ENCODE data around the gene ADAM12. TPM values are rescaled to one million over a fixed set of nuclear protein-coding genes. Genes with fewer than 3 reads are reported as not detected.
"Not testable (repeated sequence)": the region's sequence is repeated elsewhere in the genome, so short reads cannot be mapped to it uniquely, and the experiment has no call there.

Gene ADAM12
- total RNA-seq, 1 donor from 2014 or later = 82.4 TPM

GRCh38 chr10:126349101-126349500, 39.2 kb downstream of the ADAM12 start:
- H3K36me3 Mint-ChIP-seq (ENCODE audit: low read depth) = peaks cover 40% of the 10 kb centered on the region
- TF ChIP-seq, protein P1, sequence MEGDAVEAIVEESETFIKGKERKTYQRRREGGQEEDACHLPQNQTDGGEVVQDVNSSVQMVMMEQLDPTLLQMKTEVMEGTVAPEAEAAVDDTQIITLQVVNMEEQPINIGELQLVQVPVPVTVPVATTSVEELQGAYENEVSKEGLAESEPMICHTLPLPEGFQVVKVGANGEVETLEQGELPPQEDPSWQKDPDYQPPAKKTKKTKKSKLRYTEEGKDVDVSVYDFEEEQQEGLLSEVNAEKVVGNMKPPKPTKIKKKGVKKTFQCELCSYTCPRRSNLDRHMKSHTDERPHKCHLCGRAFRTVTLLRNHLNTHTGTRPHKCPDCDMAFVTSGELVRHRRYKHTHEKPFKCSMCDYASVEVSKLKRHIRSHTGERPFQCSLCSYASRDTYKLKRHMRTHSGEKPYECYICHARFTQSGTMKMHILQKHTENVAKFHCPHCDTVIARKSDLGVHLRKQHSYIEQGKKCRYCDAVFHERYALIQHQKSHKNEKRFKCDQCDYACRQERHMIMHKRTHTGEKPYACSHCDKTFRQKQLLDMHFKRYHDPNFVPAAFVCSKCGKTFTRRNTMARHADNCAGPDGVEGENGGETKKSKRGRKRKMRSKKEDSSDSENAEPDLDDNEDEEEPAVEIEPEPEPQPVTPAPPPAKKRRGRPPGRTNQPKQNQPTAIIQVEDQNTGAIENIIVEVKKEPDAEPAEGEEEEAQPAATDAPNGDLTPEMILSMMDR (conservative IDR thresholded peaks at IDR 0.05) = no peak
- H3K9me3 Mint-ChIP-seq = peaks cover 13% of the 10 kb centered on the region
- no peak for DNase-seq (ENCODE audit: low read depth, low spot score)
- H3K4me3 Mint-ChIP-seq = peak overlapping the region; percentile 31
- H3K27ac Mint-ChIP-seq (ENCODE audit: unreplicated experiment) = no peak overlapping the region
- H3K4me1 Mint-ChIP-seq = peaks cover 46% of the 10 kb centered on the region
- no peaks in the 10 kb centered on the region for H3K27me3 Mint-ChIP-seq (ENCODE audit: low read depth)

DNA sequence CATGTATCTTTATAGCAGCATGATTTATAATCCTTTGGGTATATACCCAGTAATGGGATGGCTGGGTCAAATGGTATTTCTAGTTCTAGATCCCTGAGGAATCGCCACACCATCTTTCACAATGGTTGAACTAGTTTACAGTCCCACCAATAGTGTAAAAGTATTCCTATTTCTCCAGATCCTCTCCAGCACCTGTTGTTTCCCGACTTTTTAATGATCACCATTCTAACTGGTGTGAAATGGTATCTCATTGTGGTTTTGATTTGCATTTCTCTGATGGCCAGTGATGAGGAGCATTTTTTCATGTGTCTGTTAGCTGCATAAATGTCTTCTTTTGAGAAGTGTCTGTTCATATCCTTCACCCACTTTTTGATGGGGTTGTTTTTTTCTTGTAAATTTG, 44.8 kb downstream of the ADAM12 start:
- Mint-ChIP-seq H3K9me3 (peaks cover 11% of the 10 kb centered on the region), H3K36me3 (ENCODE audit: low read depth) (peaks cover 36% of the 10 kb centered on the region)
- H3K27ac Mint-ChIP-seq (ENCODE audit: unreplicated experiment); DNase-seq (ENCODE audit: low read depth, low spot score); H3K4me3 Mint-ChIP-seq; H3K4me1 Mint-ChIP-seq; H3K27me3 Mint-ChIP-seq (ENCODE audit: low read depth): not testable (repeated sequence)

- H3K36me3 Mint-ChIP-seq (ENCODE audit: low read depth) = peaks cover 31% of the 10 kb centered on the region
- H3K27me3 Mint-ChIP-seq (ENCODE audit: low read depth) = no peaks in the 10 kb centered on the region
- no peak for DNase-seq (ENCODE audit: low read depth, low spot score)
- peaks cover under 1% of the 10 kb centered on the region for H3K4me1 Mint-ChIP-seq
- peaks cover 11% of the 10 kb centered on the region for H3K9me3 Mint-ChIP-seq
- H3K27ac Mint-ChIP-seq (ENCODE audit: unreplicated experiment) = no peak overlapping the region
- no peak overlapping the region for H3K4me3 Mint-ChIP-seq
- TF ChIP-seq, protein P1 (conservative IDR thresholded peaks at IDR 0.05) = no peak
Observed at GRCh38 chr10:126342680-126343079, 45.6 kb downstream of the ADAM12 start.

GRCh38 chr10:126341491-126341890, 46.8 kb downstream of the ADAM12 start:
- H3K36me3 Mint-ChIP-seq (ENCODE audit: low read depth) = peaks cover 23% of the 10 kb centered on the region
- TF ChIP-seq, protein P1 (conservative IDR thresholded peaks at IDR 0.05) = no peak

GRCh38 chr10:126337251-126337810, 50.9 kb downstream of the ADAM12 start:
- Mint-ChIP-seq H3K36me3 (ENCODE audit: low read depth) (peaks cover 9% of the 10 kb centered on the region), H3K9me3 (no peaks in the 10 kb centered on the region), H3K27ac (ENCODE audit: unreplicated experiment) (no peak overlapping the region), H3K4me3 (no peak overlapping the region), H3K4me1 (peaks cover 13% of the 10 kb centered on the region), H3K27me3 (ENCODE audit: low read depth) (no peaks in the 10 kb centered on the region)
- no peak for DNase-seq (ENCODE audit: low read depth, low spot score)
- TF ChIP-seq, protein P1 (conservative IDR thresholded peaks at IDR 0.05) = no peak

More at GRCh38 chr10:126341491-126341890, 46.8 kb downstream of the ADAM12 start:
- Mint-ChIP-seq H3K27me3 (ENCODE audit: low read depth) (no peaks in the 10 kb centered on the region), H3K9me3 (peaks cover 8% of the 10 kb centered on the region), H3K27ac (ENCODE audit: unreplicated experiment) (no peak overlapping the region), H3K4me1 (peaks cover 5% of the 10 kb centered on the region), H3K4me3 (no peak overlapping the region)
- no peak for DNase-seq (ENCODE audit: low read depth, low spot score)

DNA sequence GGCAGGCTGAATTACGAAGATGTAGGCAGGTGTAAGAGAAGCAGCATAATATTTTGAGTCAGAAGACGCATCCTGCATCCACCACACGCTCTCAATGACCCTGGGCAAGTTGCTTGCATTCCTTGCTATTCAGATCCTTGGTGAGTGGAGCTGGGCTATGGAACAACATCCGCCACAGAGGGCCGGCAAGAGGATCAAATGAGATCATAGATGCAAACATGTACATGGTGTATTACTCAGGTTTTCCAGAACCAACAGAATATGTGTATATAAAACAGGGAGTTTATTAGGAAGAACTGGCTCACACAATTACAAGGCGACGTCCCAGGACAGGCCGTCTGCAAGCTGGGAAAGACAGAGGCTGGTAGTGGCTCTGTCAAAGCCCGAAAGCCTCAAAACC, 51.5 kb downstream of the ADAM12 start:
- Mint-ChIP-seq H3K9me3 (no peaks in the 10 kb centered on the region), H3K4me1 (peaks cover 13% of the 10 kb centered on the region), H3K36me3 (ENCODE audit: low read depth) (peaks cover 9% of the 10 kb centered on the region), H3K4me3 (no peak overlapping the region), H3K27ac (ENCODE audit: unreplicated experiment) (no peak overlapping the region), H3K27me3 (ENCODE audit: low read depth) (no peaks in the 10 kb centered on the region)
- DNase-seq (ENCODE audit: low read depth, low spot score) = no peak
- TF ChIP-seq, protein P1 (conservative IDR thresholded peaks at IDR 0.05) = no peak

Measured in neural crest cell (in vitro differentiated cells).